GM12878 (cell line): Measurements from ENCODE around the gene ATP8B1. TPM values are rescaled to one million over a fixed set of nuclear protein-coding genes. Genes with fewer than 3 reads are reported as not detected.
A peak's percentile ranks its signal among the peaks of the same experiment; 100 is the strongest.

Experiments used
- ASH2L ChIP-seq: fragments of 300-600, 200-600 bp; sonication (generic); IDR thresholded peaks from 2 replicates; pipeline ENCODE4 v1.6.1; 2017; ENCODE audit warnings: low read depth, mild to moderate bottlenecking, borderline replicate concordance
- BCL11A ChIP-seq: IDR thresholded peaks from 2 replicates; pipeline ENCODE4 v1.6.1; 2011; ENCODE audit warnings: low read depth, low read length
- CTCF ChIP-seq, 3 experiments: IDR thresholded peaks in 2 of 3; conservative IDR thresholded peaks in 1 of 3; 2 replicates each; pipeline ENCODE4 v1.5.1; 2011; ENCODE audit warnings: low read depth in 3 of 3, low read length in 3 of 3, mild to moderate bottlenecking in 3 of 3, control low read depth in 2 of 3, moderate library complexity in 2 of 3, inconsistent platforms in 1 of 3, mixed read lengths in 1 of 3; ENCODE audit not compliant: control insufficient read depth in 2 of 3, insufficient read depth in 1 of 3; ENCODE audit errors: extremely low read depth in 1 of 3
- ESRRA ChIP-seq: IDR thresholded peaks from 2 replicates; pipeline ENCODE4 v1.6.1; 2012; ENCODE audit warnings: mild to moderate bottlenecking, low read length, improper control_type of control experiment
- ETV6 ChIP-seq, 2 experiments: fragments of 450-650 bp in 1 of 2; IDR thresholded peaks in 1 of 2; conservative IDR thresholded peaks in 1 of 2; 2 replicates each; pipeline ENCODE4 v1.6.1; 2014; ENCODE audit warnings: antibody characterized with exemption in 1 of 2, borderline replicate concordance in 1 of 2, low read depth in 1 of 2, mild to moderate bottlenecking in 1 of 2, moderate library complexity in 1 of 2
- FOXM1 ChIP-seq: IDR thresholded peaks from 2 replicates; pipeline ENCODE4 v1.6.1; 2012; ENCODE audit warnings: low read depth, mild to moderate bottlenecking, inconsistent platforms, low read length, moderate library complexity
- IKZF1 ChIP-seq: fragments of 450-650 bp; conservative IDR thresholded peaks from 2 replicates; pipeline ENCODE4 v1.6.1; 2017; ENCODE audit warnings: antibody characterized with exemption, mild to moderate bottlenecking
- JUNB ChIP-seq: IDR thresholded peaks from 2 replicates; pipeline ENCODE4 v1.6.1; 2016; ENCODE audit warnings: antibody characterized with exemption, mild to moderate bottlenecking
- KAT2A ChIP-seq: conservative IDR thresholded peaks from 2 replicates; pipeline ENCODE4 v1.6.1; 2011; ENCODE audit warnings: low read depth, low read length; ENCODE audit not compliant: control insufficient read depth
- MEF2A ChIP-seq: IDR thresholded peaks from 2 replicates; pipeline ENCODE4 v1.6.1; 2011; ENCODE audit warnings: low read depth, mild to moderate bottlenecking, low read length, moderate library complexity; ENCODE audit not compliant: insufficient read depth
- MTA2 ChIP-seq: fragments of 450-650 bp; IDR thresholded peaks from 2 replicates; pipeline ENCODE4 v1.6.1; 2016; ENCODE audit warnings: low read depth, mild to moderate bottlenecking, moderate library complexity
- NFYA ChIP-seq: IDR thresholded peaks from 2 replicates; pipeline ENCODE4 v1.6.1; 2011; ENCODE audit warnings: low read depth, mild to moderate bottlenecking, low read length, improper control_type of control experiment, borderline replicate concordance
- PBX3 ChIP-seq: IDR thresholded peaks from 2 replicates; pipeline ENCODE4 v1.6.1; 2011; ENCODE audit warnings: mild to moderate bottlenecking, low read depth, low read length, moderate library complexity; ENCODE audit not compliant: insufficient replicate concordance
- PKNOX1 ChIP-seq: fragments of 450-650 bp; IDR thresholded peaks from 2 replicates; pipeline ENCODE4 v1.6.1; 2016; ENCODE audit warnings: mild to moderate bottlenecking
- RELB ChIP-seq: fragments of 450-650 bp; IDR thresholded peaks from 2 replicates; pipeline ENCODE4 v1.6.1; 2017; ENCODE audit warnings: low read depth, mild to moderate bottlenecking, moderate library complexity
- USF2 ChIP-seq: IDR thresholded peaks from 2 replicates; pipeline ENCODE4 v1.6.1; 2011; ENCODE audit warnings: low read depth, low read length, improper control_type of control experiment, borderline replicate concordance
- ZNF274 ChIP-seq: IDR thresholded peaks from one replicate; pipeline ENCODE4 v1.8.0; 2011; ENCODE audit not compliant: insufficient read length, insufficient read depth
- polyA plus RNA-seq, 11 experiments: library from polyadenylated mRNA; depleted of rRNA in 4 of 11; unstranded in 6 of 11; stranded (reverse) in 5 of 11; fragments of >200 nt; fragmentation: Nextera tagmentation in 4 of 11; fragmentation: Illumina TruSeq in 1 of 11; extraction: Ambion mirVana in 4 of 11; extraction: Trizol in 1 of 11; gene quantifications; 1 replicate in 1 of 11; 2 replicates in 10 of 11; pipeline versions ENCODE4 v1.2.1 to v1.2.3, GENCODE V29; 2011 to 2016; ENCODE audit warnings: inconsistent platforms in 2 of 11, missing spikeins in 2 of 11, low read depth in 1 of 11
- total RNA-seq, 4 experiments: library from RNA; depleted of rRNA in 3 of 4; stranded (reverse); fragments of >200 nt in 3 of 4; fragmentation: Illumina TruSeq in 1 of 4; extraction: Trizol in 1 of 4; gene quantifications; 2 replicates each; pipeline versions ENCODE4 v1.2.1 to v1.2.3, GENCODE V29; 2013 to 2021

Gene ATP8B1
- total and polyA plus RNA-seq, 10 of the 15 experiments (the other 5 are each of a cell fraction or from before 2014, with no cell fraction given): 0.03 to 0.37 (median 0.11) TPM

- TF ChIP-seq ETV6 (conservative IDR thresholded peaks at IDR 0.05 in 1 of 2, IDR thresholded peaks at IDR 0.05 in 1 of 2; ENCODE audit: borderline replicate concordance in 1 of 2, low read depth in 1 of 2) (no peak), FOXM1 (no peak), MTA2 (peak; percentile 66), ZNF274 (no peak), KAT2A (no peak), ASH2L (no peak), USF2 (no peak), ESRRA (no peak), PBX3 (no peak), IKZF1 (peak; percentile 58; the same call in 1 of the 2 replicates), PKNOX1 (peak; percentile 37; the same call in 1 of the 2 replicates), RELB (peak; percentile 75), NFYA (no peak), JUNB (no peak), CTCF (IDR thresholded peaks at IDR 0.05 in 2 of 3, conservative IDR thresholded peaks at IDR 0.05 in 1 of 3; ENCODE audit: control insufficient read depth in 2 of 3, extremely low read depth in 1 of 3, insufficient read depth in 1 of 3, low read depth in 3 of 3, low read length in 3 of 3) (no peak), MEF2A (no peak), BCL11A (0 out of 2 replicates have a peak, but pooled peaks have one; percentile 45)
Measured at GRCh38 chr18:57754577-57755338, 48.4 kb downstream of the ATP8B1 start (continued).
